OCI-LY1 (cell line): ENCODE data around the gene TMEM266.

Experiments
- EZH2 ChIP-seq: fragments of 200-600 bp; sonication (generic), shearing (Covaris generic); IDR thresholded peaks from 2 replicates; pipeline ENCODE4 v1.8.0; 2017; ENCODE audit warnings: borderline replicate concordance, mixed run types, mild to moderate bottlenecking, antibody characterized with exemption, low read length, moderate library complexity, mixed read lengths
- TF ChIP-seq, protein P1 (sequence below): fragments of 200-600 bp; sonication (generic), shearing (Covaris generic); IDR thresholded peaks from 2 replicates; pipeline ENCODE4 v1.5.1; 2017; ENCODE audit warnings: mild to moderate bottlenecking, antibody characterized with exemption, low read length, moderate library complexity, mixed read lengths

DNA sequence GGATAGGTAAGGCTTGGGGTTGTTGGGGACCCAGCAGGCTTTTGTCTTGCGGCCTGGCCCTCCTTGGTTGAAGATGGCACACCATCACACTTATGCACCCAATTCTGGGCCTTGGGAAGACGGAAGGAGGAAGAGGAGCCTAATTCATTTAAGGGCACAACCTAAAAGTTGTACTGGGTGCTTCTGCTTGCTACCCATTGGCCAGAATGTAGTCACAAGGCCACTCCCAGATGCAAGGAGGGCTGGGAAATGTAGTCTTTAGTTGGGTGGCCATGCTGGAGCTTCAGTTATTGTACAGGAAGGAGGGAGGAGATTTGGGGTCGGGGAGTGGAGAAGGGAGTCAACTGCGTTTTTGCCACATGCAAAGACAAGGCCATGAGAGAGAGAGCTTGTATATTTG, 109.2 kb downstream of the TMEM266 start:
- TF ChIP-seq, protein P1, sequence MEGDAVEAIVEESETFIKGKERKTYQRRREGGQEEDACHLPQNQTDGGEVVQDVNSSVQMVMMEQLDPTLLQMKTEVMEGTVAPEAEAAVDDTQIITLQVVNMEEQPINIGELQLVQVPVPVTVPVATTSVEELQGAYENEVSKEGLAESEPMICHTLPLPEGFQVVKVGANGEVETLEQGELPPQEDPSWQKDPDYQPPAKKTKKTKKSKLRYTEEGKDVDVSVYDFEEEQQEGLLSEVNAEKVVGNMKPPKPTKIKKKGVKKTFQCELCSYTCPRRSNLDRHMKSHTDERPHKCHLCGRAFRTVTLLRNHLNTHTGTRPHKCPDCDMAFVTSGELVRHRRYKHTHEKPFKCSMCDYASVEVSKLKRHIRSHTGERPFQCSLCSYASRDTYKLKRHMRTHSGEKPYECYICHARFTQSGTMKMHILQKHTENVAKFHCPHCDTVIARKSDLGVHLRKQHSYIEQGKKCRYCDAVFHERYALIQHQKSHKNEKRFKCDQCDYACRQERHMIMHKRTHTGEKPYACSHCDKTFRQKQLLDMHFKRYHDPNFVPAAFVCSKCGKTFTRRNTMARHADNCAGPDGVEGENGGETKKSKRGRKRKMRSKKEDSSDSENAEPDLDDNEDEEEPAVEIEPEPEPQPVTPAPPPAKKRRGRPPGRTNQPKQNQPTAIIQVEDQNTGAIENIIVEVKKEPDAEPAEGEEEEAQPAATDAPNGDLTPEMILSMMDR = no peak
- no peak for TF ChIP-seq EZH2
